Lung (tissue), 12 donors: ENCODE data around the gene TMTC2. TPM values are rescaled to one million over a fixed set of nuclear protein-coding genes. Genes with fewer than 3 reads are reported as not detected.

ENCODE experiments used
- ATAC-seq: fragments of 200-7000 bp; cut with Tn5 transposase; one replicate; pipeline ENCODE4 v1.9.1; 2020; ENCODE audit warnings: moderate number of reproducible peaks; ENCODE audit not compliant: insufficient read depth, low FRiP score
- DNase-seq, 3 donors: peaks; one replicate each; pipeline ENCODE4 v3.0.0-alpha.2; 2013 to 2017
- H3K27ac ChIP-seq, 2 donors: one replicate each; pipeline ENCODE4 v1.5.1; 2013; ENCODE audit warnings: mild to moderate bottlenecking in 2 of 2, moderate library complexity in 2 of 2, control low read depth in 1 of 2, inconsistent platforms in 1 of 2, low read depth in 1 of 2, low read length in 1 of 2
- H3K27me3 ChIP-seq, 3 donors: one replicate each; pipeline ENCODE4 v1.5.1; 2013; ENCODE audit warnings: low read length in 2 of 3; ENCODE audit not compliant: control insufficient read depth in 3 of 3, insufficient read depth in 3 of 3
- H3K36me3 ChIP-seq, 4 donors: one replicate each; pipeline ENCODE4 v1.5.1; 2013; ENCODE audit warnings: low read length in 4 of 4, mild to moderate bottlenecking in 1 of 4, moderate library complexity in 1 of 4; ENCODE audit not compliant: control insufficient read depth in 4 of 4, insufficient read depth in 4 of 4
- H3K4me1 ChIP-seq, 5 donors: one replicate each; pipeline ENCODE4 v1.5.1; 2013; ENCODE audit warnings: low read length in 5 of 5, mild to moderate bottlenecking in 2 of 5, moderate library complexity in 1 of 5; ENCODE audit not compliant: control insufficient read depth in 5 of 5, insufficient read depth in 5 of 5
- H3K4me3 ChIP-seq: one replicate; pipeline ENCODE4 v1.5.1; 2013; ENCODE audit warnings: mild to moderate bottlenecking, control low read depth, moderate library complexity
- H3K9ac ChIP-seq, 2 donors: one replicate each; pipeline ENCODE4 v1.5.1; 2013; ENCODE audit warnings: low read length in 2 of 2, control low read depth in 1 of 2; ENCODE audit not compliant: insufficient read depth in 1 of 2
- H3K9me3 ChIP-seq, 4 donors: one replicate each; pipeline ENCODE4 v1.5.1; 2013; ENCODE audit warnings: low read length in 3 of 4, mild to moderate bottlenecking in 1 of 4, moderate library complexity in 1 of 4; ENCODE audit not compliant: control insufficient read depth in 4 of 4, insufficient read depth in 3 of 4
- WGBS, 2 donors: extraction: QIAGEN DNeasy Blood & Tissue Kit; methylation state at CpG; one replicate each; pipeline ENCODE4 v1.1.7; 2013; 5-methylcytosine and 5-hydroxymethylcytosine counted together
- polyA plus RNA-seq, 2 donors: library from polyadenylated mRNA; stranded (reverse); fragments of 200-250 nt; gene quantifications; one replicate each; pipeline ENCODE4 v1.2.1, GENCODE V29; 2013
- total RNA-seq, 2 donors: library from RNA; depleted of rRNA in 1 of 2; stranded (reverse); fragments of >200 nt in 1 of 2; gene quantifications; one replicate each; pipeline ENCODE4 v1.2.1, GENCODE V29; 2014 to 2021
- TF ChIP-seq, protein P1 (sequence below): IDR thresholded peaks from 2 replicates; pipeline ENCODE4 v1.5.1; 2012; ENCODE audit warnings: mild to moderate bottlenecking; ENCODE audit errors: control extremely low read depth, extremely low read depth
- donor health status: control.
- donor health status: control.
- donor health status: Bipolar disorder and iron deficiency.
- donor health status: healthy.
- donor health status: DM: yes; HTN: yes; CAD: no.

TMTC2 gene
- total and polyA plus RNA-seq, 4 donors, result 5.3 to 77.1 (median 14.0) TPM

DNA sequence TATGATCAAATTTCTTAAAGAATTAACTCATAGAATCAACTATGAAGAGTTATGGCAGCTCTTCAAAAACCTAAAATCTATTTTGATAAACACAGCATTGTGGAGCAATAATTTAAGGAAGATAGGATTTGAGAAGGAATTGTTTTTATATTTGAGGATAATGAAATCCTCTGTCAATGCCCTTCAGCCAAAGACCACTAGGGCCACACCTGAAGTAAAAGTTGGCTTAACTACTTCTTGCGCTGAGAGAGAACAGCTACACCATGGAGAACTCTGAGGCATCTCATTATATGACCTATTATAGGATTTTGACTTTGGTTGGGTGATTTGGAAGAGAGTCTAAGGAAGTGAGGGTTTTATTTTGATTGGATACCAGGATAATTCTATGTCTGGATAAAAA lies 237.2 kb downstream of the TMTC2 start:
- Histone ChIP-seq H3K4me3 (no peak overlapping the region), H3K27me3 (no peaks in the 10 kb centered on the region), H3K36me3 (peaks cover 0 to 4% (median 0%) of the 10 kb centered on the region in 4 donors), H3K27ac (no peak overlapping the region), H3K4me1 (no peaks in the 10 kb centered on the region), H3K9me3 (no peaks in the 10 kb centered on the region), H3K9ac (no peak overlapping the region)
- TF ChIP-seq, protein P1, sequence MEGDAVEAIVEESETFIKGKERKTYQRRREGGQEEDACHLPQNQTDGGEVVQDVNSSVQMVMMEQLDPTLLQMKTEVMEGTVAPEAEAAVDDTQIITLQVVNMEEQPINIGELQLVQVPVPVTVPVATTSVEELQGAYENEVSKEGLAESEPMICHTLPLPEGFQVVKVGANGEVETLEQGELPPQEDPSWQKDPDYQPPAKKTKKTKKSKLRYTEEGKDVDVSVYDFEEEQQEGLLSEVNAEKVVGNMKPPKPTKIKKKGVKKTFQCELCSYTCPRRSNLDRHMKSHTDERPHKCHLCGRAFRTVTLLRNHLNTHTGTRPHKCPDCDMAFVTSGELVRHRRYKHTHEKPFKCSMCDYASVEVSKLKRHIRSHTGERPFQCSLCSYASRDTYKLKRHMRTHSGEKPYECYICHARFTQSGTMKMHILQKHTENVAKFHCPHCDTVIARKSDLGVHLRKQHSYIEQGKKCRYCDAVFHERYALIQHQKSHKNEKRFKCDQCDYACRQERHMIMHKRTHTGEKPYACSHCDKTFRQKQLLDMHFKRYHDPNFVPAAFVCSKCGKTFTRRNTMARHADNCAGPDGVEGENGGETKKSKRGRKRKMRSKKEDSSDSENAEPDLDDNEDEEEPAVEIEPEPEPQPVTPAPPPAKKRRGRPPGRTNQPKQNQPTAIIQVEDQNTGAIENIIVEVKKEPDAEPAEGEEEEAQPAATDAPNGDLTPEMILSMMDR, result no peak
- ATAC-seq, result no peak
- 96 to 100% methylated on average over 1 of the region's 1 CpG for WGBS, 2 donors
- DNase-seq, result no peak

DNA sequence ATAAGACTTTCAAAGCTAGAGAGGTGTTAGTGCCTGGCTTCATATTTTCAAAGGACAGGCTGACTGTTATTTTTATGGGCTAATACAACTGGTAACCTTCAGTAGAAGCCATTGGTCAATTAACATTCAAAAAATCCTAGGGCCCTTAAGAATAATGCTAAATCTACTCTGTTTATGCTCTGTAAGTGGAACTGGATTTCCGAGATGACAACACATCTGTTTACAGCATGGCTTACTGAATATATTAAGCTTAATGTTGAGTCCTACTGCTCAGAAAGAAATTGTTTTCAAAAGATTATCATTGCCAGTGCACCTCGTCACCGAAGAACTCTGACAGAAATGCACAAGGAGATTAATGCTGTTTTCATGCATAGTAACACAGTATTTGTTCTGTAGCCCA lies 239.9 kb downstream of the TMTC2 start:
- Histone ChIP-seq H3K4me3 (no peak overlapping the region), H3K9me3 (no peaks in the 10 kb centered on the region), H3K36me3 (peaks cover 0 to 4% (median 0%) of the 10 kb centered on the region in 4 donors), H3K4me1 (no peaks in the 10 kb centered on the region), H3K27ac (no peak overlapping the region), H3K9ac (no peak overlapping the region), H3K27me3 (no peaks in the 10 kb centered on the region)
- WGBS, 2 donors, result 93 to 97% methylated on average over 3 of the region's 3 CpGs
- TF ChIP-seq, protein P1, result no peak
- DNase-seq (no peak), ATAC-seq (no peak)

DNA sequence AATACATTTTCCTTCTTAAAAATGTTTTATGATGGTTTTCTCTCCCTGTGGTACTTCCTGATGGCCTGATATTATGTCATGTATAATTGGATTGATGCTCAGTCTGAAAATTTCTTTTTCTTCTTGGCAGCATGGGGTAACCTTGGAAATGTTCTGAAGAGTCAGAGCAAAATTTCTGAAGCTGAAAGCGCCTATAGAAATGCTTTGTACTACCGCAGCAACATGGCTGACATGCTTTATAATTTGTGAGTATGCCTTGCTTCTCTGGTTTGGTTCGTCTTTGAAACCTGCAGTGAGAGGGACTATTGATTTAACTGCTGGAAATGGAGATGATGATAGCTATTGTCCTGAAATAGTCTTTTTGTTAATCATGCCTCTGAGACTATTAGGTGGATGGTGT lies 243.6 kb downstream of the TMTC2 start:
- H3K36me3 ChIP-seq, result peaks cover 0 to 4% (median 1%) of the 10 kb centered on the region in 4 donors
- DNase-seq (peak in 2 of 3 donors; percentile 33 to 40), ATAC-seq (no peak)
- H3K4me1 ChIP-seq, result no peaks in the 10 kb centered on the region
- no peak overlapping the region for H3K27ac ChIP-seq
- no peak overlapping the region for H3K9ac ChIP-seq
- H3K27me3 ChIP-seq, result no peaks in the 10 kb centered on the region
- TF ChIP-seq, protein P1, result no peak
- no peak overlapping the region for H3K4me3 ChIP-seq
- H3K9me3 ChIP-seq, result no peaks in the 10 kb centered on the region
- WGBS, 2 donors, result 95 to 96% methylated on average over 3 of the region's 3 CpGs
